HCT116 (cell line): Measurements from ENCODE around the gene ENGASE. TPM values are rescaled to one million over a fixed set of nuclear protein-coding genes. Genes with fewer than 3 reads are reported as not detected.

Source experiments
- ATAC-seq: fragments of 200-7000 bp; cut with Tn5 transposase; 2 replicates; pipeline ENCODE4 v1.9.1; 2020; ENCODE audit warnings: mild to moderate bottlenecking, moderate library complexity
- BruUV-seq: library from RNA; stranded (reverse); fragments of 400-500 nt; replicated peaks from 2 replicates; lab custom pipeline; 2021; lab: Mats Ljungman, UMichigan
- CTCF ChIA-PET: fragments of 300-600 bp; sonication (Branson Sonifier 250); formaldehyde crosslinking; loops from one replicate; lab custom pipeline; 2021; ENCODE audit warnings: antibody characterized with exemption; lab: Charles Lee
- POLR2A ChIA-PET: fragments of 300-600, 350-600 bp; sonication (Branson Sonifier 250); formaldehyde crosslinking; loops from one replicate; lab custom pipeline; 2021; ENCODE audit warnings: antibody characterized with exemption; lab: Charles Lee
- RAD21 ChIA-PET, 2 experiments: fragments of 300-600 bp; sonication (Branson Sonifier 250); formaldehyde crosslinking; loops; one replicate each; lab custom pipeline; 2023; ENCODE audit warnings: low total read pairs in 2 of 2; ENCODE audit not compliant: uncharacterized antibody in 2 of 2, unreplicated experiment in 2 of 2, low non-redundant PET in 1 of 2; lab: Charles Lee
- DNase-seq: peaks from one replicate; pipeline ENCODE4 v3.0.0-alpha.2; 2010; ENCODE audit warnings: low read depth, low spot score
- H2AFZ ChIP-seq: fragments of 200-600 bp; shearing (Covaris generic), sonication (generic); 2 replicates; pipeline ENCODE4 v1.6.1; 2017; ENCODE audit warnings: low read depth, mixed run types, mixed read lengths, antibody characterized with exemption, low read length; ENCODE audit not compliant: poor library complexity, severe bottlenecking
- H3K27ac ChIP-seq: 2 replicates; pipeline ENCODE4 v1.5.1; 2012; ENCODE audit warnings: low read depth, low read length
- H3K27me3 ChIP-seq: fragments of 200-600 bp; sonication (generic); 2 replicates; pipeline ENCODE4 v1.6.1; 2016; ENCODE audit warnings: mixed run types, low read length, mixed read lengths; ENCODE audit not compliant: insufficient read depth
- H3K36me3 ChIP-seq, 2 experiments: fragments of 200-500 bp in 1 of 2; fragments of 200-600 bp in 1 of 2; sonication (Bioruptor generic) in 1 of 2; sonication (generic) in 1 of 2; 2 replicates each; pipeline versions ENCODE4 v1.5.1 to v1.6.1; 2014 to 2016; ENCODE audit warnings: low read length in 2 of 2, inconsistent platforms in 1 of 2, mixed read lengths in 1 of 2, mixed run types in 1 of 2; ENCODE audit not compliant: insufficient read depth in 2 of 2, control insufficient read depth in 1 of 2
- H3K4me1 ChIP-seq, 2 experiments: fragments of 200-600 bp in 1 of 2; sonication (generic) in 1 of 2; 2 replicates each; pipeline versions ENCODE4 v1.5.1 to v1.6.1; 2012 to 2017; ENCODE audit warnings: low read length in 2 of 2, inconsistent platforms in 1 of 2, mild to moderate bottlenecking in 1 of 2, mixed read lengths in 1 of 2, mixed run types in 1 of 2, moderate library complexity in 1 of 2; ENCODE audit not compliant: insufficient read depth in 2 of 2, control insufficient read depth in 1 of 2
- H3K4me2 ChIP-seq: fragments of 200-600 bp; sonication (generic); 2 replicates; pipeline ENCODE4 v1.6.1; 2017; ENCODE audit warnings: mixed run types, low read length, mixed read lengths
- H3K4me3 ChIP-seq, 2 experiments: fragments of 200-600 bp in 1 of 2; sonication (generic) in 1 of 2; replicated peaks in 1 of 2; 2 replicates each; pipeline ENCODE4 v1.5.1; 2011 to 2016; ENCODE audit warnings: low read length in 2 of 2, control low read depth in 1 of 2, low read depth in 1 of 2, mild to moderate bottlenecking in 1 of 2, mixed read lengths in 1 of 2, mixed run types in 1 of 2
- H3K79me2 ChIP-seq: fragments of 200-600 bp; sonication (generic); 2 replicates; pipeline ENCODE4 v1.6.1; 2017; ENCODE audit warnings: mild to moderate bottlenecking, mixed run types, low read length, moderate library complexity, mixed read lengths; ENCODE audit not compliant: insufficient read depth
- H3K9ac ChIP-seq: fragments of 200-600 bp; sonication (generic); 2 replicates; pipeline ENCODE4 v1.6.1; 2016; ENCODE audit warnings: low read length, mixed read lengths
- H3K9me2 ChIP-seq: fragments of 200-600 bp; sonication (generic), shearing (Covaris generic); 2 replicates; pipeline ENCODE4 v1.6.1; 2017; ENCODE audit warnings: mixed run types, mild to moderate bottlenecking, moderate library complexity; ENCODE audit not compliant: insufficient read depth
- H3K9me3 ChIP-seq, 2 experiments: fragments of 200-500 bp in 1 of 2; fragments of 200-600 bp in 1 of 2; sonication (Bioruptor generic) in 1 of 2; sonication (generic) in 1 of 2; 2 replicates each; pipeline ENCODE4 v1.6.1; 2014 to 2017; ENCODE audit warnings: low read length in 2 of 2, mixed read lengths in 2 of 2, inconsistent platforms in 1 of 2, low read depth in 1 of 2, mild to moderate bottlenecking in 1 of 2, mixed run types in 1 of 2, moderate library complexity in 1 of 2; ENCODE audit not compliant: control insufficient read depth in 1 of 2, insufficient read depth in 1 of 2
- H4K20me1 ChIP-seq: fragments of 200-600 bp; sonication (generic), shearing (Covaris generic); 2 replicates; pipeline ENCODE4 v1.6.1; 2017; ENCODE audit warnings: mixed run types, mild to moderate bottlenecking, moderate library complexity; ENCODE audit not compliant: insufficient read depth
- EZH2 ChIP-seq: fragments of 200-600 bp; sonication (generic); IDR thresholded peaks from 2 replicates; pipeline ENCODE4 v1.6.1; 2017; ENCODE audit warnings: antibody characterized with exemption, mixed run types
- FOSL1 ChIP-seq: IDR thresholded peaks from 2 replicates; pipeline ENCODE4 v1.6.1; 2012; ENCODE audit warnings: low read depth
- RAD21 ChIP-seq: IDR thresholded peaks from 2 replicates; pipeline ENCODE4 v1.6.1; 2012; ENCODE audit warnings: low read depth, mild to moderate bottlenecking
- TCF7L2 ChIP-seq: IDR thresholded peaks from 2 replicates; pipeline ENCODE4 v1.7.0; 2011; ENCODE audit warnings: borderline replicate concordance, inconsistent platforms; ENCODE audit not compliant: insufficient read depth, insufficient read length; ENCODE audit errors: extremely low read depth
- intact Hi-C: fragments of 100-400 bp; cut with micrococcal nuclease; formaldehyde crosslinking; loops from 2 replicates; pipeline ENCODE4 v1.10.0; 2022
- total RNA-seq: library from RNA; stranded (reverse); gene quantifications from one replicate; pipeline ENCODE4 v1.2.1, GENCODE V29; 2021; ENCODE audit not compliant: unreplicated experiment
- TF ChIP-seq, protein P1 (sequence below): IDR thresholded peaks from 2 replicates; pipeline ENCODE4 v1.6.1; 2012
- TF ChIP-seq, protein P2 (sequence below), 3 experiments: fragments of 200-600 bp in 1 of 3; sonication (generic) in 1 of 3; IDR thresholded peaks in 2 of 3; conservative IDR thresholded peaks in 1 of 3; 2 replicates each; pipeline ENCODE4 v1.5.1; 2012 to 2017; ENCODE audit warnings: low read depth in 2 of 3, low read length in 2 of 3, antibody characterized with exemption in 1 of 3, borderline replicate concordance in 1 of 3, control low read depth in 1 of 3, mild to moderate bottlenecking in 1 of 3, mixed read lengths in 1 of 3, mixed run types in 1 of 3, moderate library complexity in 1 of 3; ENCODE audit not compliant: insufficient read depth in 1 of 3
- TF ChIP-seq, protein P3 (sequence below): IDR thresholded peaks from 2 replicates; pipeline ENCODE4 v1.6.1; 2011; ENCODE audit warnings: mild to moderate bottlenecking, low read length, moderate library complexity; ENCODE audit not compliant: insufficient replicate concordance; ENCODE audit errors: extremely low read depth
- TF ChIP-seq, protein P4 (sequence below): IDR thresholded peaks from 2 replicates; pipeline ENCODE4 v1.6.1; 2012

ENGASE gene
- total RNA-seq, 1 experiment from 2014 or later, result 54.2 TPM

DNA sequence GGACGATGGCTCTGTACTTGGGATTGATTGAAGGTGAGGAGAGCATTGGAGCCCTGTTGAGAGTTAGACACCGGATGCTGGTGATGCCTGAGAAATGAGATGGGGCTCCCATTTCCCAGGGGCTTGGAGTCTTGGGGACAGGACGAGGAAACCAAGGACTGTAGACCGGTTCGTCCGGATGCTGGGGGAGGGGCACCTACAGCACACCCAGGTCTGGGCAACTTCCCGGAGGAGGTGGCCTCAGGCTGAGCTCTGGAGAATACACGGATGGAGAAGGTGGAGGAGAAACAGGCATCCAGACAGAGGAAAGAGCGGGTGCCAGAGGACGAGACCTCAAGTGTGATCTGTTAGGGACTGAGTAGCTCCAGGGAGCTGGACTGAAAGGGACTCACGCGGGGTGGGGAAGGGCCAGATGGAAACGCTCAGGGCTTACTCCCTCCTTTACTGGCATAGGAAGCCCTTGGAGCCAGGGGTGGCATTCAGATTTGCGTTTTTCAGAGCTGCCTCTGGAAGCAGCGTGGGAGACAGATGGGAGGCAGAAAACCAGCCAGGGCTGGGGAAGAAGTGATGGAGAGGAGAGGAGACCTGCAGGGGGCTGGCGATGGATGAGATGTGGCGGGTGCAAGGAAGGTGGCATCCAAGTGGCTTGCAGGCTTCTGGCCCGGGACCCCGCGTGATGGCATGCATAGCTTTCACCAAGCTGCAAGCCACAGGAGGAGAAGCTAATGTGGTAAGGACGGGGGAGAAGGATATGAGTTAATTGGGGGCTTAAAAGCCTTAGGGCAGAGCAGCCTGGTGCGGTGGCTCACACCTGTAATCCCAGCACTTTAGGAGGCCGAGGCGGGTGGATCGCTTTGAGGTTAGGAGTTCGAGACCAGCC lies 42.4 kb upstream of the ENGASE start:
- Histone ChIP-seq H3K9ac (no peak overlapping the region), H3K4me3 (no peak overlapping the region), H4K20me1 (no peaks in the 10 kb centered on the region), H3K36me3 (no peaks in the 10 kb centered on the region), H3K9me2 (no peaks in the 10 kb centered on the region), H3K27ac (no peak overlapping the region), H3K4me2 (no peak overlapping the region), H3K9me3 (no peaks in the 10 kb centered on the region), H3K27me3 (no peaks in the 10 kb centered on the region), H3K4me1 (peaks cover 19 to 25% of the 10 kb centered on the region in 2 experiments), H3K79me2 (no peaks in the 10 kb centered on the region), H2AFZ (no peak overlapping the region)
- BruUV-seq, result no TSS peak
- no peak for ATAC-seq
- intact Hi-C loops, result no loop called here
- ChIA-PET POLR2A (no interaction called here), CTCF (interaction anchor here (1.2 to 2.2 kb wide), 3 partner anchors 9 to 14 kb away, joined by 3 to 10 read pairs (median 6); no protein-coding TSS in a partner anchor), RAD21 (no interaction called here)
- no peak for DNase-seq
- TF ChIP-seq, protein P1, sequence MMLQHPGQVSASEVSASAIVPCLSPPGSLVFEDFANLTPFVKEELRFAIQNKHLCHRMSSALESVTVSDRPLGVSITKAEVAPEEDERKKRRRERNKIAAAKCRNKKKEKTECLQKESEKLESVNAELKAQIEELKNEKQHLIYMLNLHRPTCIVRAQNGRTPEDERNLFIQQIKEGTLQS, result no peak
- TF ChIP-seq TCF7L2 (no peak), EZH2 (no peak), FOSL1 (no peak), RAD21 (no peak)
- TF ChIP-seq, protein P2, sequence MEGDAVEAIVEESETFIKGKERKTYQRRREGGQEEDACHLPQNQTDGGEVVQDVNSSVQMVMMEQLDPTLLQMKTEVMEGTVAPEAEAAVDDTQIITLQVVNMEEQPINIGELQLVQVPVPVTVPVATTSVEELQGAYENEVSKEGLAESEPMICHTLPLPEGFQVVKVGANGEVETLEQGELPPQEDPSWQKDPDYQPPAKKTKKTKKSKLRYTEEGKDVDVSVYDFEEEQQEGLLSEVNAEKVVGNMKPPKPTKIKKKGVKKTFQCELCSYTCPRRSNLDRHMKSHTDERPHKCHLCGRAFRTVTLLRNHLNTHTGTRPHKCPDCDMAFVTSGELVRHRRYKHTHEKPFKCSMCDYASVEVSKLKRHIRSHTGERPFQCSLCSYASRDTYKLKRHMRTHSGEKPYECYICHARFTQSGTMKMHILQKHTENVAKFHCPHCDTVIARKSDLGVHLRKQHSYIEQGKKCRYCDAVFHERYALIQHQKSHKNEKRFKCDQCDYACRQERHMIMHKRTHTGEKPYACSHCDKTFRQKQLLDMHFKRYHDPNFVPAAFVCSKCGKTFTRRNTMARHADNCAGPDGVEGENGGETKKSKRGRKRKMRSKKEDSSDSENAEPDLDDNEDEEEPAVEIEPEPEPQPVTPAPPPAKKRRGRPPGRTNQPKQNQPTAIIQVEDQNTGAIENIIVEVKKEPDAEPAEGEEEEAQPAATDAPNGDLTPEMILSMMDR (IDR thresholded peaks at IDR 0.05 in 2 of 3, conservative IDR thresholded peaks at IDR 0.05 in 1 of 3; ENCODE audit: borderline replicate concordance in 1 of 3, insufficient read depth in 1 of 3, low read depth in 2 of 3, low read length in 2 of 3), result no peak
- TF ChIP-seq, protein P3, sequence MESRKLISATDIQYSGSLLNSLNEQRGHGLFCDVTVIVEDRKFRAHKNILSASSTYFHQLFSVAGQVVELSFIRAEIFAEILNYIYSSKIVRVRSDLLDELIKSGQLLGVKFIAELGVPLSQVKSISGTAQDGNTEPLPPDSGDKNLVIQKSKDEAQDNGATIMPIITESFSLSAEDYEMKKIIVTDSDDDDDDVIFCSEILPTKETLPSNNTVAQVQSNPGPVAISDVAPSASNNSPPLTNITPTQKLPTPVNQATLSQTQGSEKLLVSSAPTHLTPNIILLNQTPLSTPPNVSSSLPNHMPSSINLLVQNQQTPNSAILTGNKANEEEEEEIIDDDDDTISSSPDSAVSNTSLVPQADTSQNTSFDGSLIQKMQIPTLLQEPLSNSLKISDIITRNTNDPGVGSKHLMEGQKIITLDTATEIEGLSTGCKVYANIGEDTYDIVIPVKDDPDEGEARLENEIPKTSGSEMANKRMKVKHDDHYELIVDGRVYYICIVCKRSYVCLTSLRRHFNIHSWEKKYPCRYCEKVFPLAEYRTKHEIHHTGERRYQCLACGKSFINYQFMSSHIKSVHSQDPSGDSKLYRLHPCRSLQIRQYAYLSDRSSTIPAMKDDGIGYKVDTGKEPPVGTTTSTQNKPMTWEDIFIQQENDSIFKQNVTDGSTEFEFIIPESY, result no peak
- TF ChIP-seq, protein P4, sequence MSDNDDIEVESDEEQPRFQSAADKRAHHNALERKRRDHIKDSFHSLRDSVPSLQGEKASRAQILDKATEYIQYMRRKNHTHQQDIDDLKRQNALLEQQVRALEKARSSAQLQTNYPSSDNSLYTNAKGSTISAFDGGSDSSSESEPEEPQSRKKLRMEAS, result no peak
